Inferior parietal cortex (tissue), 1 donor: ENCODE measurements around the gene MAP1B.
A peak's percentile ranks its signal among the peaks of the same experiment; 100 is the strongest.

ENCODE experiments used
- DNase-seq: peaks from one replicate; pipeline ENCODE4 v3.0.0-alpha.2; 2016; ENCODE audit errors: extremely low spot score

The MAP1B gene

GRCh38 chr5:72224946-72225463 is 117.7 kb downstream of the MAP1B start:
- DNase-seq, result no peak

- no peak for DNase-seq
Observed at GRCh38 chr5:72225741-72226140, 118.5 kb downstream of the MAP1B start.

DNA sequence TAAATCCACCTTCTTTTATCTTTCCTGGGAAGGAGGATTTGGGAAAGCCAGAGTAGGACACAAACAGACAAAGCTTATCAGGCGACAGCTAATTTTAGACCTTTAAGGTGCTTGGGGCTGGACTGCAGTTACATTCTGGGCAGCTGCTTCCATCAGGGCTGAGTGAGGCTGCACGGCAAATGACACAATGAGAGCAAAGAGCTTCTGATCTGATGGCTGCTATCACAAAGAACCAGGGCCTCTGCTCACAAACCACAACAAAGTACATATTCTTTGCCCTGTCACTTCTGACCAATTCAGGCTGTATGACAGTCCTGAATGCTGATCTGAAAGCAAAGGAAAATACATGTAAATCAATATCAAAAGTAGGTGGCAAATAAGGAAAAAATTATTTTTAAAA is 119.7 kb downstream of the MAP1B start:
- no peak for DNase-seq

- DNase-seq, result no peak
Observed at GRCh38 chr5:72228960-72229359, 121.7 kb downstream of the MAP1B start.

- DNase-seq, result no peak
Observed at GRCh38 chr5:72231991-72232703, 124.9 kb downstream of the MAP1B start.

DNA sequence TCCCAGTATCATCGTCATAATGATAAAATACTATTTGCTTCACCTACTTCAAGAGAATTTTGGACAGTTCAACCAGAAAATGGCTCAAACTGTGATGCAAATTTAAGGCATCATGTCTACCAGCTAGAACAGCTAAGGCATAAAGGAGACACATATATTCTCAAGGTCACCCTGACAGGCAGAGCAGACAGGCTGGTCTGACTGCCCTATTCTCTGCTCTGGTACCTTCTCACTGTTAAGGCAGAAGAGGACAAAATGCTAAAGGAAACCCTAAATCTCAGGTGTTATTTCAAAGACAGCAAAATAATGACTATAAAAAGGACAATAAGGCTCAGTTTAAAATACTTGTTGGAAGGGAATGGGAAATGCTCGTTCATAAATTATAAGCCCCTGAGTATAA is 125.6 kb downstream of the MAP1B start:
- DNase-seq, result no peak

DNA sequence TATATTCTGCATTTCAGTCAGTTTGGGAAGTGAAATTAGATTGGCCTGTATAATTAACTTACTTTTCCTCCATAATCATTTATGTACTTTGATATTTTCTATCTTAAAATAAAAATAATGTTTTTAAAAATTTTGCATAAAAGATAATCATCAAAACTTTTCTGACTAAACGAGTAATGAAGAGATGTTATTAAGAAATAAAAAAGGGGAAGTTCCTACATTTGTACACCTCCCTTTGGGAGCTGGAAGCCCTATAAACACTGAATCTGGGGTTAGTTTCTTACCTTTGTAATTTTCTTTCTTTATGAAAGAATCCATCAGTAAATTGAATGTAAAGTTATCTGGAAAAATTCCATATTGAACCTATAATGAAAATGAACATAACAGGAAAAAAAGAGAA is 126.6 kb downstream of the MAP1B start:
- DNase-seq, result no peak

- no peak for DNase-seq
Observed at GRCh38 chr5:72234265-72234700, 127.0 kb downstream of the MAP1B start.

DNA sequence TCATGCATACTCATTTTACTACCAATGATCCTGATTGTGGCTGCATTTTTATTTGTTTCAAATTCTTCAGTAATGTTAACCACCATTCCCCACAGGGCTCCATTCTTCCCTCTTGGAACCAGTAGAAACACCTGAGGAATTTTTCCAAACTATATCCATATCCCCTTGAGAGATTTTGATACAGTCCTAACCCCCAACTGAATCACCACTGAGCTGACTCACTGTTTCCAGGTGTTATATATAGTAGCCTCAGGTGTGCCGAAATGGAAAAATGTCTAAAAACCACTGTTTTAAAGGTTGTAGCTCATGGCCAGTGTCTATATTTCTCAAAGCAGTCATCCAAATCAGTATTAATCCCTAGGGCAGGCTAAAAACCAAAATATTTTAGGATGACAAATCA is 127.6 kb downstream of the MAP1B start:
- no peak for DNase-seq

DNA sequence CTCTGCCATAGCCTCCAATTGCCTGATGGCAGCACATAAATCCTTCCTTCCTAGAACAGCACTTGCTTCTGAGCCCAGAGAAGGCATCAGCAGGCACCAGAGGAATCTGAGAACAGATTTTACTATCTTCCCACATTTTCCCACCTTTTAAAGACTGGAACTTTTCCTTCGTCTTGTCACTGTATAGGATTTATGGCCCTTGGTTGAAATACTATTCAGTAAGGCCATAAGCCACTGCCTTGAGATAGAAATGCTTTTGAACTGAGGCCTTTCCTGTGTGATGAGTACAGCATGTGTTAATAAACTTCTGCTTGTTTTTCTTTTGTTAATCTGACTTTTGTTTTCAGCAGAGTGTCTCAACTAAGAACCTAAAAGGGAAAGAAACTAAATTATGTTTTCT is 128.4 kb downstream of the MAP1B start:
- DNase-seq, result no peak

DNA sequence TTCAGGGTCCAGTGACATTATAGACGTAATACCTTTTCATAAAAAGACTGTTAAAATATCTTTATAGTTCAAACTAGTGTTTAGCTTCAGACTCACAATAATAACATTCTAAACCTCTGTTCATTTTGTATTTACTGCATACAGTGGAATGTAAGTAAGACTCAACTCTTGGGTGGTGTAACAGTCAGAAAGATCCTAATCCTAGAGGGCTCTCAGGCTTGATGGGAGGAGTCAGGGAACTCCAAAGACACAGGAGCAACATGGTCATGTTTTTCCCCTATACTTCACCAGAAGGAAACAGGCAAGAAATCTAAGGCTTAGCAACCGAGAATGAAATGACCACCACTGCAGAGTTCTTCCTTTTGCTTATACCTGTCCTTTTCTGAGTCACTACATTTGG is 130.1 kb downstream of the MAP1B start:
- no peak for DNase-seq

- no peak for DNase-seq
Observed at GRCh38 chr5:72237879-72238278, 130.6 kb downstream of the MAP1B start.

- DNase-seq, result no peak
Observed at GRCh38 chr5:72238712-72239445, 131.6 kb downstream of the MAP1B start.

GRCh38 chr5:72241346-72242003 is 134.2 kb downstream of the MAP1B start:
- peak; percentile 75 for DNase-seq

DNA sequence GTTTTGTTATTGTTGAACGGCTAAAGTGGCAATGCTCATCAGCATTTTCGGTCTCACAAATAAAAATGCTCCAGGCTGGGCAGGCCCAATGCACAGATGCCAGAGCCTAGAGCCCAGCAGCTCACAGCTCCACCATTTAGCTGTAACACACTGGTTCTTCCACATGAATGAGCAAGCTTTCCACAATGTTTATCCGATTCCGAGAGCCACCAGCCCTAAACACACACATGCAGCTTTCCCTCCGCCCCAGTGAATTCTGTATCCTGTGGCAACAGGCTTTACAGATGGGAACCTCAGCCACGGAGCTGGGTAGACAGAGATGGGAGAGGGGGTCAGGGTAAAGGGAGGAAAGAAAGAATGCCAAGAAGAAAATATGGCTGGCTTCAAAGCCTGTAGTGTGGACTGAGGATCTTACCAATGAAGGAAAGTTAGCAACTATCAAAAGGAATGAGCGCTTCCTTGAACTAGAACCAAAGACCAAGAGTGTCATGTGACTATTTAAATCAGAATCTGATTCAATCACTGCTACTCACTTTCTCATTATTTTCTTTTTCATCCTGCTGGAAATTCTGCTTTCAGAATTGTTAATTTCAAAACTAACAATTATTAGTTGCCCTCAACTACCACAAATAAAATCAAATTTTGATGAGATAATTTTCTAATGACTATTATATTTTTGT is 135.7 kb downstream of the MAP1B start:
- DNase-seq, result no peak

DNA sequence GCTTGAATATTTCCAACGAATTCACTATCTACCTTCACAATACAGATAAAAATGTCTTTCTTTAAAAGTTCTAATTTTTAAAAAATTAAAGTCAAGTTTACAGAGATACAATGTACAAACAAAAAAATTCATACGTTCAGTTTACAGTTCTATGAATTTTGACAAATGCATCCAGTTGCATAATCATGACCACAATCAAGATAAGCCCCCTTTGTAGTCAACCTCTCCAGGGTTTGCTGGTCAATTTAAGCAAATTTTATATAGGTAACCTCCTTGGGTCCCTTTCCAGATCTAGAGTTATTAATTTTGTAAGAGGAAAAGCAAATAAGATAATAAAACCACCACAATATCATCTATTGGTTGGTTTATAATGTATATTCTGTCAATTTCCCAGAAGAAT is 136.4 kb downstream of the MAP1B start:
- DNase-seq, result no peak

GRCh38 chr5:72244862-72245371 is 137.6 kb downstream of the MAP1B start:
- DNase-seq, result peak; percentile 66

DNA sequence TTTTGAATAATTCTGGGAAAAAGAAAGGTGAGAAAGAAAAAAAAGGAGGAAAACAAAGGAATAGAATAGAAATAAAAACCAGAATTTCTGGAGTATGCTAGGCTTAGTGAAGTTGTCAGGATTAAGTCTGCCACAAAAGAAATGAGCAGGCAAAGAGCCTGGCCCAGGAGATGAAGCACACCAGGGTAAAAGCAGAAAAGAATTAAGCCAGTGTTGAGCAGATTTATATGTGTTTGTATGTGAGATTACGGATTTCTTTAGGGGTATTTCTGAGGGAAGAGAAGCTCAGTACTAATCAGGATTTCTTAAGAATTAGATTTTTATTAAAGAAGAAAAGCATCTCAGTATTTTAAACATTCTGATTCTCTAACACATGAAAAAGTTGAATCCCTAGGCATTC is 138.3 kb downstream of the MAP1B start:
- DNase-seq, result no peak

- DNase-seq, result no peak
Observed at GRCh38 chr5:72245951-72246532, 138.8 kb downstream of the MAP1B start.

- DNase-seq, result no peak
Observed at GRCh38 chr5:72246954-72247442, 139.7 kb downstream of the MAP1B start.

GRCh38 chr5:72248410-72248981 is 141.2 kb downstream of the MAP1B start:
- DNase-seq, result peak; percentile 58
